IMR-90 (cell line): ENCODE measurements around the gene ISM1. TPM values are rescaled to one million over a fixed set of nuclear protein-coding genes. Genes with fewer than 3 reads are reported as not detected.

Experiments
- ATAC-seq: fragments of 200-7000 bp; cut with Tn5 transposase; 2 replicates; pipeline ENCODE4 v1.9.1; 2020; ENCODE audit warnings: low read depth, mild to moderate bottlenecking, moderate library complexity
- BruUV-seq: library from RNA; stranded (reverse); fragments of 400-500 nt; replicated peaks from 2 replicates; lab custom pipeline; 2021; lab: Mats Ljungman, UMichigan
- CTCF ChIA-PET: fragments of 300-600 bp; formaldehyde crosslinking; extraction: SDS; loops from one replicate; lab custom pipeline; 2021; ENCODE audit warnings: antibody characterized with exemption; lab: Yijun Ruan, JAX
- POLR2A ChIA-PET: fragments of 300-600 bp; sonication (Branson Sonifier 250); formaldehyde crosslinking; loops from one replicate; lab custom pipeline; 2022; ENCODE audit warnings: antibody characterized with exemption; ENCODE audit not compliant: unreplicated experiment; lab: Charles Lee
- DNase-seq: peaks from one replicate; pipeline ENCODE4 v3.0.0; 2013
- H2AFZ ChIP-seq: replicated peaks from 2 replicates; pipeline ENCODE3; 2013; ENCODE audit warnings: low read length, mild to moderate bottlenecking; ENCODE audit not compliant: poor library complexity
- H2AK5ac ChIP-seq: 2 replicates; pipeline ENCODE4 v1.6.1; 2013; ENCODE audit warnings: low read depth, low read length, inconsistent platforms
- H2AK9ac ChIP-seq: replicated peaks from 2 replicates; pipeline ENCODE3; 2013; ENCODE audit warnings: mild to moderate bottlenecking, low read depth, low read length, moderate library complexity; ENCODE audit not compliant: poor library complexity
- H2BK120ac ChIP-seq: 2 replicates; pipeline ENCODE4 v1.6.1; 2013; ENCODE audit warnings: low read depth, low read length, inconsistent platforms
- H2BK15ac ChIP-seq: 3 replicates; pipeline ENCODE4 v1.6.1; 2013; ENCODE audit warnings: low read depth, low read length, inconsistent platforms
- H2BK20ac ChIP-seq: 2 replicates; pipeline ENCODE4 v1.6.1; 2013; ENCODE audit warnings: low read depth, mild to moderate bottlenecking, inconsistent platforms, low read length, moderate library complexity
- H2BK5ac ChIP-seq: 2 replicates; pipeline ENCODE4 v1.6.1; 2013; ENCODE audit warnings: mild to moderate bottlenecking, low read depth, low read length, inconsistent platforms; ENCODE audit not compliant: poor library complexity, severe bottlenecking
- H3K14ac ChIP-seq: replicated peaks from 2 replicates; pipeline ENCODE4 v1.6.1; 2013; ENCODE audit warnings: low read depth, low read length, inconsistent platforms
- H3K18ac ChIP-seq: 2 replicates; pipeline ENCODE4 v1.6.1; 2013; ENCODE audit warnings: low read depth, low read length, control low read depth
- H3K23ac ChIP-seq: 2 replicates; pipeline ENCODE4 v1.6.1; 2013; ENCODE audit warnings: low read depth, low read length, inconsistent platforms
- H3K27ac ChIP-seq: 2 replicates; pipeline ENCODE4 v1.5.1; 2013; ENCODE audit warnings: mild to moderate bottlenecking, control low read depth, low read length; ENCODE audit not compliant: insufficient read depth
- H3K27me3 ChIP-seq: 2 replicates; pipeline ENCODE4 v1.6.1; 2013; ENCODE audit warnings: low read length; ENCODE audit not compliant: control insufficient read depth, insufficient read depth
- H3K36me3 ChIP-seq: 2 replicates; pipeline ENCODE4 v1.6.1; 2013; ENCODE audit warnings: low read length, mixed read lengths; ENCODE audit not compliant: control insufficient read depth, insufficient read depth
- H3K4ac ChIP-seq: 2 replicates; pipeline ENCODE4 v1.6.1; 2013; ENCODE audit warnings: low read depth, low read length, inconsistent platforms
- H3K4me1 ChIP-seq: 2 replicates; pipeline ENCODE4 v1.6.1; 2013; ENCODE audit warnings: low read length, mixed read lengths; ENCODE audit not compliant: control insufficient read depth, insufficient read depth
- H3K4me2 ChIP-seq: 2 replicates; pipeline ENCODE4 v1.6.1; 2013; ENCODE audit warnings: low read depth, mild to moderate bottlenecking, control low read depth, low read length, moderate library complexity
- H3K4me3 ChIP-seq: 2 replicates; pipeline ENCODE4 v1.5.1; 2013; ENCODE audit warnings: low read depth, mild to moderate bottlenecking, control low read depth, low read length, moderate library complexity; ENCODE audit not compliant: insufficient read depth
- H3K56ac ChIP-seq: 2 replicates; pipeline ENCODE4 v1.6.1; 2013; ENCODE audit warnings: low read length, inconsistent platforms; ENCODE audit not compliant: insufficient read depth; ENCODE audit errors: extremely low read depth
- H3K79me1 ChIP-seq, 2 experiments: 2 replicates each; pipeline ENCODE4 v1.6.1; 2013; ENCODE audit warnings: low read length in 2 of 2, inconsistent platforms in 1 of 2, low read depth in 1 of 2
- H3K9ac ChIP-seq: 2 replicates; pipeline ENCODE4 v1.6.1; 2013; ENCODE audit warnings: low read depth, low read length, control low read depth
- H3K9me1 ChIP-seq: 2 replicates; pipeline ENCODE4 v1.6.1; 2013; ENCODE audit warnings: low read length, inconsistent platforms; ENCODE audit not compliant: insufficient read depth
- H3K9me3 ChIP-seq: 2 replicates; pipeline ENCODE4 v1.6.1; 2013; ENCODE audit warnings: low read length; ENCODE audit not compliant: control insufficient read depth, insufficient read depth
- H4K20me1 ChIP-seq: 2 replicates; pipeline ENCODE4 v1.6.1; 2013; ENCODE audit warnings: low read length, inconsistent platforms; ENCODE audit not compliant: insufficient read depth
- H4K5ac ChIP-seq: 2 replicates; pipeline ENCODE4 v1.6.1; 2013; ENCODE audit warnings: mild to moderate bottlenecking, low read depth, low read length, control low read depth
- H4K8ac ChIP-seq, 2 experiments: 2 replicates each; pipeline ENCODE4 v1.6.1; 2013; ENCODE audit warnings: low read depth in 2 of 2, low read length in 2 of 2, control low read depth in 1 of 2, inconsistent platforms in 1 of 2
- H4K91ac ChIP-seq: 2 replicates; pipeline ENCODE4 v1.6.1; 2013; ENCODE audit warnings: low read depth, low read length, inconsistent platforms; ENCODE audit not compliant: insufficient read depth
- BHLHE40 ChIP-seq: fragments of 150-350 bp; IDR thresholded peaks from 2 replicates; pipeline ENCODE4 v1.6.1; 2016; ENCODE audit warnings: mild to moderate bottlenecking, low read depth, low read length
- CEBPB ChIP-seq: IDR thresholded peaks from 2 replicates; pipeline ENCODE4 v1.6.1; 2012; ENCODE audit warnings: low read depth, low read length, improper control_type of control experiment
- CHD1 ChIP-seq: IDR thresholded peaks from 2 replicates; pipeline ENCODE4 v1.6.1; 2012; ENCODE audit warnings: low read depth, low read length, improper control_type of control experiment
- FOS ChIP-seq: fragments of 150-350 bp; IDR thresholded peaks from 2 replicates; pipeline ENCODE4 v1.6.1; 2016; ENCODE audit warnings: low read depth, low read length
- MAFK ChIP-seq: IDR thresholded peaks from 2 replicates; pipeline ENCODE4 v1.6.1; 2012; ENCODE audit warnings: low read depth, low read length, improper control_type of control experiment
- MAZ ChIP-seq: IDR thresholded peaks from 2 replicates; pipeline ENCODE4 v1.6.1; 2012; ENCODE audit warnings: low read depth, mild to moderate bottlenecking, low read length, improper control_type of control experiment, moderate library complexity, borderline replicate concordance
- MXI1 ChIP-seq: IDR thresholded peaks from 2 replicates; pipeline ENCODE4 v1.6.1; 2012; ENCODE audit warnings: low read depth, mild to moderate bottlenecking, low read length, moderate library complexity, borderline replicate concordance
- NFE2L2 ChIP-seq: fragments of 150-350 bp; IDR thresholded peaks from 2 replicates; pipeline ENCODE4 v1.6.1; 2016; ENCODE audit warnings: low read depth, mild to moderate bottlenecking, low read length
- POLR2A ChIP-seq: IDR thresholded peaks from 2 replicates; pipeline ENCODE4 v1.6.1; 2012; ENCODE audit warnings: mild to moderate bottlenecking, low read depth, low read length
- RAD21 ChIP-seq: IDR thresholded peaks from 2 replicates; pipeline ENCODE4 v1.6.1; 2012; ENCODE audit warnings: low read length, improper control_type of control experiment
- RCOR1 ChIP-seq: IDR thresholded peaks from 2 replicates; pipeline ENCODE4 v1.6.1; 2012; ENCODE audit warnings: mild to moderate bottlenecking, low read length, improper control_type of control experiment; ENCODE audit not compliant: insufficient replicate concordance
- RFX5 ChIP-seq: IDR thresholded peaks from 2 replicates; pipeline ENCODE4 v1.8.0; 2012; ENCODE audit warnings: low read depth, mild to moderate bottlenecking, low read length, moderate library complexity
- SMC3 ChIP-seq: fragments of 150-350 bp; IDR thresholded peaks from 2 replicates; pipeline ENCODE4 v1.6.1; 2016; ENCODE audit warnings: low read depth, mild to moderate bottlenecking, antibody characterized with exemption, low read length, moderate library complexity
- WGBS, 2 experiments: methylation state at CpG; one replicate each; pipeline versions ENCODE4 v1.1.5 to v1.1.7; 2013; ENCODE audit warnings: missing lambda C conversion rate in 2 of 2; ENCODE audit not compliant: insufficient read length in 1 of 2; ENCODE audit errors: extremely low coverage in 2 of 2; 5-methylcytosine and 5-hydroxymethylcytosine counted together
- dilution Hi-C: fragments of 300-500 bp; cut with HindIII; formaldehyde crosslinking; loops from one replicate; pipeline ENCODE4 v1.14.3; 2018; ENCODE audit warnings: low sequenced_read_pairs; ENCODE audit not compliant: unreplicated experiment
- in situ Hi-C: fragments of 300-500 bp; cut with MboI; formaldehyde crosslinking; loops from 3 replicates; pipeline ENCODE4 v1.14.3; 2019; ENCODE audit warnings: low sequenced_read_pairs, inconsistent platforms, mixed read lengths
- intact Hi-C: fragments of 100-400 bp; cut with micrococcal nuclease; formaldehyde crosslinking; loops from 2 replicates; pipeline ENCODE4 v1.10.0; 2022
- polyA plus RNA-seq, 3 experiments: library from polyadenylated mRNA; depleted of rRNA; stranded (reverse); fragments of >200 nt; gene quantifications; 2 replicates each; pipeline ENCODE4 v1.2.3, GENCODE V29; 2012; ENCODE audit warnings: low replicate concordance in 1 of 3
- total RNA-seq: library from RNA; depleted of rRNA; stranded (reverse); fragments of >200 nt; gene quantifications from 2 replicates; pipeline ENCODE4 v1.2.3, GENCODE V29; 2012
- TF ChIP-seq, protein P1 (sequence below): conservative IDR thresholded peaks from 2 replicates; pipeline ENCODE4 v1.5.1; 2012; ENCODE audit warnings: mild to moderate bottlenecking, low read depth, low read length, improper control_type of control experiment
- TF ChIP-seq, protein P2 (sequence below): fragments of 150-350 bp; IDR thresholded peaks from 2 replicates; pipeline ENCODE4 v1.6.1; 2016; ENCODE audit warnings: low read depth, mild to moderate bottlenecking, low read length, moderate library complexity, borderline replicate concordance
- TF ChIP-seq, protein P3 (sequence below): fragments of 150-350 bp; IDR thresholded peaks from 2 replicates; pipeline ENCODE4 v1.6.1; 2017; ENCODE audit warnings: mild to moderate bottlenecking, antibody characterized with exemption, low read length, low read depth

Gene ISM1
- total and polyA plus RNA-seq, 2 of the 4 experiments (the other 2 are of a cell fraction), result not detected

DNA sequence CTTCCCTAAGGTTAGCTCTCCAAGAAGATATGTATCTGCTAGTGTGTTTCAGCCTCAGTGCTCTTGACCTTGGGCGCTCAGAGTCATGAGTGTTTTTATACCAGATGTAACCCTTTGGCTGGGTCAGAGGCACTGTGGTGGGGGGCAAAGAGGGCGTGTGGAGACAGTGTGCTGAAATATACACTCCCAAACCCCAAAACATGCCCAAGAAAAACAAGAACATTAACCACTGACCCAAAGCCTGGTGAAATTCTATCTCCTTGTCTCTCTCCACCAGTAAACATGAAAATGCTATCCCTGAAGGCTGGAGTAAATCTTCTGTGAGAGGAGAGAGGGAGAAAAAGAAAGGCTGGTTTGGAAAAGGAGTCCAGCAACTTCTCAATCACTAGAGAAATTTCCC is 47.9 kb downstream of the ISM1 start:
- Histone ChIP-seq H3K27ac (no peak overlapping the region), H3K4me3 (no peak overlapping the region), H3K4ac (no peak overlapping the region), H3K9me3 (no peaks in the 10 kb centered on the region), H3K23ac (no peak overlapping the region), H4K91ac (no peak overlapping the region), H4K8ac (no peak overlapping the region), H4K5ac (no peak overlapping the region), H3K9me1 (no peaks in the 10 kb centered on the region), H3K9ac (no peak overlapping the region), H2BK15ac (no peak overlapping the region), H4K20me1 (no peaks in the 10 kb centered on the region), H2BK20ac (no peak overlapping the region), H2AK5ac (no peak overlapping the region), H3K27me3 (peaks cover 3% of the 10 kb centered on the region; the same call in 1 of the 2 replicates), H2BK120ac (no peak overlapping the region), H3K4me1 (no peaks in the 10 kb centered on the region), H3K56ac (no peak overlapping the region), H3K18ac (no peak overlapping the region), H3K14ac (no peak overlapping the region), H2AK9ac (no peak overlapping the region), H3K4me2 (no peak overlapping the region), H2BK5ac (no peak overlapping the region), H3K79me1 (no peaks in the 10 kb centered on the region), H2AFZ (no peak overlapping the region), H3K36me3 (no peaks in the 10 kb centered on the region)
- TF ChIP-seq, protein P1, sequence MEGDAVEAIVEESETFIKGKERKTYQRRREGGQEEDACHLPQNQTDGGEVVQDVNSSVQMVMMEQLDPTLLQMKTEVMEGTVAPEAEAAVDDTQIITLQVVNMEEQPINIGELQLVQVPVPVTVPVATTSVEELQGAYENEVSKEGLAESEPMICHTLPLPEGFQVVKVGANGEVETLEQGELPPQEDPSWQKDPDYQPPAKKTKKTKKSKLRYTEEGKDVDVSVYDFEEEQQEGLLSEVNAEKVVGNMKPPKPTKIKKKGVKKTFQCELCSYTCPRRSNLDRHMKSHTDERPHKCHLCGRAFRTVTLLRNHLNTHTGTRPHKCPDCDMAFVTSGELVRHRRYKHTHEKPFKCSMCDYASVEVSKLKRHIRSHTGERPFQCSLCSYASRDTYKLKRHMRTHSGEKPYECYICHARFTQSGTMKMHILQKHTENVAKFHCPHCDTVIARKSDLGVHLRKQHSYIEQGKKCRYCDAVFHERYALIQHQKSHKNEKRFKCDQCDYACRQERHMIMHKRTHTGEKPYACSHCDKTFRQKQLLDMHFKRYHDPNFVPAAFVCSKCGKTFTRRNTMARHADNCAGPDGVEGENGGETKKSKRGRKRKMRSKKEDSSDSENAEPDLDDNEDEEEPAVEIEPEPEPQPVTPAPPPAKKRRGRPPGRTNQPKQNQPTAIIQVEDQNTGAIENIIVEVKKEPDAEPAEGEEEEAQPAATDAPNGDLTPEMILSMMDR, result no peak
- no peak for TF ChIP-seq MAZ
- TF ChIP-seq CEBPB, result no peak
- no peak for TF ChIP-seq FOS
- no peak for TF ChIP-seq MAFK
- no peak for TF ChIP-seq RAD21
- TF ChIP-seq POLR2A, result no peak
- no peak for TF ChIP-seq RFX5
- no peak for TF ChIP-seq MXI1
- TF ChIP-seq, protein P2, sequence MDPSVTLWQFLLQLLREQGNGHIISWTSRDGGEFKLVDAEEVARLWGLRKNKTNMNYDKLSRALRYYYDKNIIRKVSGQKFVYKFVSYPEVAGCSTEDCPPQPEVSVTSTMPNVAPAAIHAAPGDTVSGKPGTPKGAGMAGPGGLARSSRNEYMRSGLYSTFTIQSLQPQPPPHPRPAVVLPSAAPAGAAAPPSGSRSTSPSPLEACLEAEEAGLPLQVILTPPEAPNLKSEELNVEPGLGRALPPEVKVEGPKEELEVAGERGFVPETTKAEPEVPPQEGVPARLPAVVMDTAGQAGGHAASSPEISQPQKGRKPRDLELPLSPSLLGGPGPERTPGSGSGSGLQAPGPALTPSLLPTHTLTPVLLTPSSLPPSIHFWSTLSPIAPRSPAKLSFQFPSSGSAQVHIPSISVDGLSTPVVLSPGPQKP, result no peak
- no peak for TF ChIP-seq SMC3
- TF ChIP-seq CHD1, result no peak
- no peak for TF ChIP-seq BHLHE40
- TF ChIP-seq, protein P3, sequence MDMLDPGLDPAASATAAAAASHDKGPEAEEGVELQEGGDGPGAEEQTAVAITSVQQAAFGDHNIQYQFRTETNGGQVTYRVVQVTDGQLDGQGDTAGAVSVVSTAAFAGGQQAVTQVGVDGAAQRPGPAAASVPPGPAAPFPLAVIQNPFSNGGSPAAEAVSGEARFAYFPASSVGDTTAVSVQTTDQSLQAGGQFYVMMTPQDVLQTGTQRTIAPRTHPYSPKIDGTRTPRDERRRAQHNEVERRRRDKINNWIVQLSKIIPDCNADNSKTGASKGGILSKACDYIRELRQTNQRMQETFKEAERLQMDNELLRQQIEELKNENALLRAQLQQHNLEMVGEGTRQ, result no peak
- no peak for TF ChIP-seq RCOR1
- no peak for TF ChIP-seq NFE2L2
- DNase-seq (no peak), ATAC-seq (no peak)
- POLR2A ChIA-PET, result no interaction called here
- intact Hi-C loops (no loop called here), in situ Hi-C loops (no loop called here), dilution Hi-C loops (no loop called here)
- BruUV-seq, result no TSS peak
- WGBS, 2 experiments, result no CpG with 5 or more reads among the region's 2 CpGs
- CTCF ChIA-PET, result no interaction called here
